Right atrium auricular region (tissue), 2 donors: ENCODE data around the gene ZNF555. TPM values are rescaled to one million over a fixed set of nuclear protein-coding genes. Genes with fewer than 3 reads are reported as not detected.

ENCODE experiments used
- DNase-seq: peaks from one replicate; pipeline ENCODE4 v3.0.0-alpha.2; 2019; ENCODE audit warnings: low spot score
- H3K27ac ChIP-seq, 2 donors: fragments of 200-600 bp; sonication (generic); 1 replicate in 1 of 2; 2 replicates in 1 of 2; pipeline ENCODE4 v1.5.1; 2016 to 2019
- H3K27me3 ChIP-seq, 2 donors: fragments of 200-600 bp; sonication (generic); one replicate each; pipeline versions ENCODE4 v1.5.1 to v1.6.0; 2017 to 2019
- H3K36me3 ChIP-seq: fragments of 200-600 bp; sonication (generic); one replicate; pipeline ENCODE4 v1.5.1; 2016
- H3K4me1 ChIP-seq, 2 donors: fragments of 200-600 bp; sonication (generic); one replicate each; pipeline versions ENCODE4 v1.5.1 to v1.6.0; 2017 to 2019
- H3K4me3 ChIP-seq, 2 donors: fragments of 200-600 bp; sonication (generic); 1 replicate in 1 of 2; 2 replicates in 1 of 2; pipeline ENCODE4 v1.5.1; 2017 to 2019; ENCODE audit warnings: mild to moderate bottlenecking in 1 of 2, moderate library complexity in 1 of 2
- H3K9me3 ChIP-seq, 2 donors: fragments of 200-600 bp; sonication (generic); one replicate each; pipeline ENCODE4 v1.5.1; 2019
- CTCF ChIP-seq, 2 donors: fragments of 200-600 bp; sonication (generic); IDR thresholded peaks; one replicate each; pipeline ENCODE4 v1.5.1; 2019; ENCODE audit warnings: antibody characterized with exemption in 2 of 2
- total RNA-seq, 2 donors: library from RNA; depleted of rRNA; stranded (reverse); fragments of >200 nt; gene quantifications; one replicate each; pipeline ENCODE4 v1.1.0, GENCODE V29; 2016

The ZNF555 gene
- total RNA-seq, 2 donors from 2014 or later = 5.5 to 5.9 TPM

DNA sequence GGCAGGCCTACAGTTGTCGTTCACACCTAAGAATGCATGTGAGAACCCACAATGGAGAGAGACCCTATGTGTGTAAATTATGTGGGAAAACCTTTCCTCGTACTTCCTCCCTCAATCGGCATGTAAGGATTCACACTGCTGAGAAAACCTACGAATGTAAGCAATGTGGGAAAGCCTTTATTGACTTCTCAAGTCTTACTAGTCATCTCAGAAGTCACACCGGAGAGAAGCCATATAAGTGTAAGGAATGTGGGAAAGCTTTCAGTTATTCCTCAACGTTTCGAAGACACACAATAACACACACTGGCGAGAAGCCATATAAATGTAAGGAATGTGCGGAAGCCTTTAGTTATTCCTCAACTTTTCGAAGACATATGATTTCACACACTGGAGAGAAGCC is 11.3 kb downstream of the ZNF555 start:
- Histone ChIP-seq H3K27me3 (no peaks in the 10 kb centered on the region), H3K4me1 (no peaks in the 10 kb centered on the region), H3K9me3 (peaks cover 33 to 97% of the 10 kb centered on the region in 2 donors), H3K36me3 (peaks cover 51% of the 10 kb centered on the region), H3K27ac (no peak overlapping the region), H3K4me3 (no peak overlapping the region)
- no peak for TF ChIP-seq CTCF (IDR thresholded peaks at IDR 0.05)
- DNase-seq = no peak

- H3K9me3 ChIP-seq = peaks cover 38 to 100% of the 10 kb centered on the region in 2 donors
- no peaks in the 10 kb centered on the region for H3K27me3 ChIP-seq
- no peak overlapping the region for H3K27ac ChIP-seq
- TF ChIP-seq CTCF (IDR thresholded peaks at IDR 0.05) = no peak
- DNase-seq = no peak
- H3K4me1 ChIP-seq = no peaks in the 10 kb centered on the region
- H3K4me3 ChIP-seq = no peak overlapping the region
- H3K36me3 ChIP-seq = peaks cover 51% of the 10 kb centered on the region
These were observed 11.8 kb downstream of the ZNF555 start for GRCh38 chr19:2853015-2853606.

- TF ChIP-seq CTCF (IDR thresholded peaks at IDR 0.05) = no peak
- no peak overlapping the region for H3K27ac ChIP-seq
- no peak overlapping the region for H3K4me3 ChIP-seq
- peaks cover 41 to 96% of the 10 kb centered on the region in 2 donors for H3K9me3 ChIP-seq
- H3K36me3 ChIP-seq = peaks cover 51% of the 10 kb centered on the region
- H3K27me3 ChIP-seq = no peaks in the 10 kb centered on the region
- no peak for DNase-seq
- no peaks in the 10 kb centered on the region for H3K4me1 ChIP-seq
These were observed 13.6 kb downstream of the ZNF555 start for GRCh38 chr19:2854849-2855248.

- Histone ChIP-seq H3K4me3 (no peak overlapping the region), H3K36me3 (peaks cover 38% of the 10 kb centered on the region), H3K9me3 (peaks cover 40 to 78% of the 10 kb centered on the region in 2 donors), H3K27me3 (no peaks in the 10 kb centered on the region), H3K27ac (no peak overlapping the region), H3K4me1 (no peaks in the 10 kb centered on the region)
- no peak for DNase-seq
- TF ChIP-seq CTCF (IDR thresholded peaks at IDR 0.05) = no peak
These were observed 15.3 kb downstream of the ZNF555 start for GRCh38 chr19:2856457-2857050.

- no peak for DNase-seq
- Histone ChIP-seq H3K4me1 (no peaks in the 10 kb centered on the region), H3K27ac (no peak overlapping the region), H3K9me3 (peaks cover 17 to 55% of the 10 kb centered on the region in 2 donors), H3K36me3 (peaks cover 15% of the 10 kb centered on the region), H3K4me3 (no peak overlapping the region), H3K27me3 (no peaks in the 10 kb centered on the region)
- TF ChIP-seq CTCF (IDR thresholded peaks at IDR 0.05) = no peak
These were observed 17.6 kb downstream of the ZNF555 start for GRCh38 chr19:2858864-2859263.

DNA sequence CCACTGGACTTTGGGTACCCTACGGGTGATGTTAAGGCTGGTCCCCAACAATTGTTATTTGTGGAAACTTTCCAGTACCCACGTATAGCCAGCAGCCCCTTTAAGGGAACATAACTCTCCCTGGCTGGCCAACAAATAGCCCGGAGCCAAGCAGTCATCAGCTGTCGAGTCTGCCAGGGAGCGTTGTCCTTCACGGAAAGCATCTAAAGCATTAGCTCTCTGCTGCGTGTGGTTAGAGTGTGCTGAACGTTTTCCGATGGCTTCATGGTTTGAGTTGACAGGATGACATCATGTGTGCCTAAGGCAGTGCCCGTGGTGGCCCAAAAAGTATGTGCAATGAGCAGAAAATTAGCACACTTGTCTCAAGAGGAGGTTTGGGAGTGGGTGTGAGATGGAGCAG is 22.5 kb downstream of the ZNF555 start:
- Histone ChIP-seq H3K27me3 (no peaks in the 10 kb centered on the region), H3K9me3 (peaks cover 0 to 6% of the 10 kb centered on the region in 2 donors), H3K4me3 (no peak overlapping the region), H3K4me1 (no peaks in the 10 kb centered on the region), H3K27ac (no peak overlapping the region), H3K36me3 (no peaks in the 10 kb centered on the region)
- no peak for TF ChIP-seq CTCF (IDR thresholded peaks at IDR 0.05)
- DNase-seq = no peak
